ENCODE results near the gene MRPS34.

The MRPS34 gene

GRCh38 chr16:1768767-1769401 lies 4.0 kb downstream of the MRPS34 start:
- no peak for DNase-seq

- no peak for DNase-seq
Observed at GRCh38 chr16:1768061-1768766, 4.7 kb downstream of the MRPS34 start.

DNA sequence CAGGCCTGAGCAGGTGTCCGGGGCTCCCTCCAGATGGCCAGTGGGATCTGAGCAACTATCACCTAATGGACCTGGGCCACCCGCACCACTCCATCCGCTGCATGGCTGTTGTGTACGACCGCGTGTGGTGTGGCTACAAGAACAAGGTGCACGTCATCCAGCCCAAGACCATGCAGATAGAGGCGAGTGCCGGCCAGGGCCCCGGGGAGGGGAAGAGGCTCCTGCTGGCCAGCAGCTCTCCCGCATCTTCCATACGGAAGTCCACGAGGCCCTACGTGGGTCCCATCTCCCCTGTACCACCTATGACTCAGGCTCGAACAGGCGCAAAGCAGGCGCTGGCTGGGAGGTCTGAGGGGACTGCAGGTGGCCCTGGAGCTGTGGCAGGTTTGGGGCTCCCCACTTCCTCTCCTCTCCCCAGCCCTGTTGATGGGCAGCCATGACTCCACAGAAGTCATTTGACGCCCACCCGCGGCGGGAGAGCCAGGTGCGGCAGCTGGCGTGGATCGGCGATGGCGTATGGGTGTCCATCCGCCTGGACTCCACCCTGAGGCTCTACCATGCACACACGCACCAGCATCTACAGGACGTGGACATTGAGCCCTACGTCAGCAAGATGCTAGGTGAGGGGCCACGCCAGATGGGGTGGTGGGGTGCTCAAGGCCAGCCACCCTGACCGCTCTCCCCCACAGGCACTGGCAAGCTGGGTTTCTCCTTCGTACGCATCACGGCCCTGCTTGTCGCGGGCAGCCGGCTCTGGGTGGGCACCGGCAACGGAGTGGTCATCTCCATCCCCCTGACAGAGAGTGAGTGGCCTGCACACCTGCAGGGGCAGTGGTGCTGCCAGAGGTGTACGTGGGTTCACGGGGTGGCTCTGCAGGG lies 5.6 kb downstream of the MRPS34 start:
- no peak for DNase-seq

DNA sequence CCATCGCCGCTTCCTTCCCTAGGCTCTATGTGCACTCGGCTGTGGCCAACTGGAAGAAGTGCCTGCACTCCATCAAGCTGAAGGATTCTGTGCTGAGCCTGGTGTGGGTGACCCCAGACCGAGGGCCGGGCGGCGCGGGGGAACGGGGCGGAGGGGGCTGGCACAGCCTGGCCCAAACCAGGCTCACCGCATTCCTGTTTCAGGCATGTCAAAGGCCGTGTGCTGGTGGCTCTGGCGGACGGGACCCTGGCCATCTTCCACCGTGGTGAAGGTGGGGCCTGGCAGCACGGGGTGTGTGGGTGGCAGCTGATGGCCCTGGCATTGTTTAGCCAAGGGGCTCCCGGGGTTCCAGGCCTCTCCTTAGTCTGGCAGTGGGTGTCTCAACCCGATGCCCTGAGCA lies 6.2 kb downstream of the MRPS34 start:
- no peak for DNase-seq

GRCh38 chr16:1766231-1766630 lies 6.7 kb downstream of the MRPS34 start:
- no peak for DNase-seq

DNA sequence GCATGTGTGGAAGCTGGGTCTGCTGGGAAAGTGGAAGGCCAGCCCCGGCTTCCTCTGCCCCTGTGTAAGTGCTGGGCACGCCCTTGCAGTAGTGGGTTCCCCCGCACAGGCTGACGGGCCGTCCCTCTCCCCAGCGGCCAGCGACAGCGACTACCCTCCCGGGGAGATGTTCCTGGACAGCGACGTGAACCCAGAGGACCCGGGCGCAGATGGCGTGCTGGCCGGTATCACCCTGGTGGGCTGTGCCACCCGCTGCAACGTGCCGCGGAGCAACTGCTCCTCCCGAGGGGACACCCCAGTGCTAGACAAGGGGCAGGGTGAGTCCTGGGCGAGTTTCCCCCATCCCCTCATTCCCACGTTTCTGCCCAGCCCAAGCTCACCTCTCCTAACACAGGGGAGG lies 7.1 kb downstream of the MRPS34 start:
- DNase-seq: no peak

DNA sequence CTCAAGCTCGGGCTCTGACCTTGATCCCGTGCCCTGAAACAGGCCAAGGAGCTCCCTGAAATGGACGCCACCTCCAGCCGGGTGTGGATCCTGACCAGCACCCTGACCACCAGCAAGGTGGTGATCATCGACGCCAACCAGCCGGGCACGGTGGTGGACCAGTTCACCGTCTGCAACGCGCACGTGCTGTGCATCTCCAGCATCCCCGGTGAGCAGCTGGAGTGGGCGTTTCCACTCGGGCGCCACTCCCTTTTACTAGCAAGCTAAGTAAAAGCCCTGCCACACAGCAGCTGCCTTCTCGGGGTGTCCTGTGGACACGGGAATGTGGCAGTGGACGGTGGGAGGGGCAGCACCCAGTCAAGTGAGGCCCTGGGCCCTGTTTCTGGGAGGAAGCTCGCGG lies 8.0 kb downstream of the MRPS34 start:
- DNase-seq: no peak

- DNase-seq: no peak
Observed at GRCh38 chr16:1763521-1764511, 9.1 kb downstream of the MRPS34 start.

GRCh38 chr16:1762879-1763520 lies 9.9 kb downstream of the MRPS34 start:
- no peak for DNase-seq

GRCh38 chr16:1762196-1762878 lies 10.6 kb downstream of the MRPS34 start:
- no peak for DNase-seq

- no peak for DNase-seq
Observed at GRCh38 chr16:1761751-1762150, 11.2 kb downstream of the MRPS34 start.

DNA sequence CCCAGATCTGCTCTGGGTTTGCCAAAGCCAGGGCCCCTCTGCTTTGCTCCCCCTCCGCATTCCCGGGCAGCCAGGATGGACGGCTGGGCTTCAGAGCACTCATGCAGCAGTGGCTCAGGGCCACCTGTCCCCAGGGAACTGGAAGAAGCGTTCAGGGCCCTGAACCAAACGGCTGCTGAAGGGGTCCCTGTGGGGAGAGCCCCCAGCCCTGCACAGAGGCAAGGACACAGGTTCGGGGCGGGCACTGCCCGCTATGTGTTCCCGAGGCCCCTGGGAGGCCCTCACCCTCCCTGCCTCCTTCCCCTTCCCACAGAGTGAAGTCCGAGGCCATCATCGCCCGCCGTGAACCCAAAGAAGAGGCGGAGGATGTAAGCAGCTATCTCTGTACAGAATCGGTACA lies 12.0 kb downstream of the MRPS34 start:
- DNase-seq: no peak

GRCh38 chr16:1759511-1759910 lies 13.4 kb downstream of the MRPS34 start:
- no peak for DNase-seq

GRCh38 chr16:1758923-1759322 lies 14.0 kb downstream of the MRPS34 start:
- no peak for DNase-seq

DNA sequence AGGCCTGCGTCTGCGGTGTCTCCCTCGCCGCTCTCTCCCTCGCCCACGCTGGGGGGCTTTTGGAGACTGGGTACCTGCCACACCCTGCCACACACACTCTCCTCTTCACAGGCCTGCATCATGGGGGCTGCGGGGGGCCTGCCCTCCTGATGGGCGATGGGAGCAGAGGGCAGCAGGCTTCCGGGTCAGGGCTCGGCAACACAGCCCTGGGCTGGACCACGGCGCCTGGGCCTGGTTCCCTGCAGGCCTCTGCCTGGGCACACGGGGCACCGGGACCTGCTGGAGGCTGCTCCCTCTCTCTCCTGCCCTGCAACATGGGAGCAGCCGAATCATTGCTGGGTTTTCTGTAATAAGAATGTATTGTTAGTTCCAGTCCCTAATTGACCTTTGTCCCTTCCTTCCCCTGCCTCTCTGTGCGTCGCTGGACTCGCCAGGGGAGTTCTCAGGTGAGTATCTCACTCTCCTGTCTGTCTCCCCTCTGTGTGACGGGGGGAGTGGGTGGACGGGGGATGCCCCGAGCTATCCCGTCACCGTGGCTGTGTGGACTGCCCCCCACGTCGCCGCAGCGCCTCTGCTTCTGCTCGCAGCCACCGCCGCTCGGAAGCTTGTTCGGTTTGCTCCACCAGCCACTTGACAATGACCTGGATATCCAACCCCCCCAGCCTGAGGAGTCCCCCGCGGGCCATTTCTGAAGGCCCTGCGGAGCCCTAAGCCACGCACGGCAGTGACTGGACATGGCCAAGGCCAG lies 15.0 kb downstream of the MRPS34 start:
- no peak for DNase-seq

DNA sequence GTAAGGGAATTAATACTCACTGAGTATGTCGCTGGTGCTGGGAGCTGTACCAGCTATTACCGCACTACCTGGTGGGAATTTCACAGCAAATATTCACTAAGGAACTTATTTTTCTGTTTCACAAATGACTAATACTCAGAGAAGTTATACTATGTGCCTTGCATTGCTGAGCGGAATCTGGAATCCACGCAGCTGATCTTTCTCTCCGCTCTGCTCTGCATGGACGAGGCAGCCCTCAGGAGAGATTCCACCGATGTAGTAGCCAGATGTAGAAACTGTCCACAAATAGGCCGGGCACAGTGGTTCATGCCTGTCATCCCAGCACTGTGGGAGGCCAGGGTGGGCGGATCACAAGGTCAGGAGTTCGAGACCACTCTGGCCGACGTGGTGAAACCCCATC lies 18.7 kb downstream of the MRPS34 start:
- no peak for DNase-seq

- no peak for DNase-seq
Observed at GRCh38 chr16:1752853-1753252, 20.1 kb downstream of the MRPS34 start.

DNA sequence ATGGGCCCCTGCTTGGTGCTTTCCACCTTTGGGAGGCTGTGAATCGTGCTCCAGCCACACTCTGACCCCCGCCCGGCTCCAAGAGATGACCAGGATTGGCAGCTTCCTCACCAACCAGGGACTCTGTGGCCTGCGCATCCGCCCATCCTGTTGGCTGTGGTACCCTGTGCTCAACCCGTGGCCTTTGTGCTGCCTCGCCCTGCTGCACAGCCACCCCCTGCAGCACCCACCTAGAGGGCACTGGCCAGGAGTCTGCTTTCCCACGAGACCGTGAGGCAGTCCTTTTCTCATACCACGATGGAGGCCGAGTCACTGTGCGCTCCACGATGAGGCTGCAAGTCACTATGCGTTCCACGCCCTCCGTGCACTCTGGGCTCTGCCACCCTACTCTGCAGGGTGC lies 21.0 kb downstream of the MRPS34 start:
- DNase-seq: no peak

DNA sequence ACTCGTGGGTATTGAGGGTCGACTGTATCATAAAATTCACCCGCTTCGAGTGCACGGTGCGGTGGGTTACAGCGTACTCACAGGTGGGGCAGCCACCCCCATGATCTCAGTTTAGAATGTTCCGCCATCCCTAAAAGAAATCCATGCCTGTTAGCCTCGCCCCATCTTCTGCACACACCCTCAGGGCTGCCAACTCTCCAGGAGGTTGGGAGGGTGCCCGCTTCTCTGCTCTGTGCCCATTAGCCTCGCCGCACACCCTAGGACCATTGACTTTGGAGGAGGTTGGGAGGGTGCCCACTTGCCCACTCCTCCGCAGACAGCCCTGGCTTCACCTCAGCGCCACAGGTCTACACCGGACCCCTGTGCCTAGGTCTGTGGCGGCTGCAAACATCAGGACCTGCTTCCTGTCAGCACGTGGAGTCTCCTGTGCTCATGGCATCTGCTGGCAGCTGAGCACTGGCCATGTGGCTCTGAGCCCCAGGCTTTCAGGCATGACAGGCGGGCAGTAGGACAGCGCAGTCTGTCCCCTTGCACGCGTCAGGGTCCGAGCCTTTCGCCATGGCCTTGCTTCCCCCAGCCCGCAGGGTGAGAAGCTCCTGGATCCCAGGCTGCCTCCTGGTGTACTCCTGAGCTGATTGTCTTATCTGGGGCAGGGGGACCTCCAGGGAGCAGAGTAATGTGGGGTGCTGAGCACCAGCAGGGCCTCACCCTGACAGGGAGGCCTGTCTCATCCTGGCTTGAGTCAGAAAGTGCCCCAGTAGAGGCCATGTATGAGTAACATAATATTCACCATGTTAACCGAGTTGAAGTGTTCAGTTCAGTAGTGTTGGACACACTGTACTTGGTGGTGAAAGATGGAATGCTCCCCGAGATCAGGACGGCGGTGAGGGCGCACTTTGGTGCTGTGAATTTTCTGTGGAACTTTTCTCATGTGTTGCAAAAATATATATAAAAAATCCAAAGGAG lies 23.5 kb downstream of the MRPS34 start:
- DNase-seq: no peak

- no peak for DNase-seq
Observed at GRCh38 chr16:1747934-1748333, 25.0 kb downstream of the MRPS34 start.
